ENCODE data around the gene CCDC9. TPM values are rescaled to one million over a fixed set of nuclear protein-coding genes. Genes with fewer than 3 reads are reported as not detected.
"Not testable (repeated sequence)": the region's sequence is repeated elsewhere in the genome, so short reads cannot be mapped to it uniquely, and the experiment has no call there.

CCDC9 gene
- total RNA-seq, 1 experiment from 2014 or later: 36.9 TPM

GRCh38 chr19:47275791-47276461 is 19.6 kb downstream of the CCDC9 start:
- Histone ChIP-seq H2BK5ac (ENCODE audit: insufficient read length, low read length) (no peak overlapping the region), H3K79me1 (ENCODE audit: insufficient read depth, low read depth, low read length, poor library complexity, severe bottlenecking) (no peaks in the 10 kb centered on the region), H3K56ac (ENCODE audit: insufficient read length, low read depth, low read length) (no peak overlapping the region), H3K14ac (ENCODE audit: insufficient read depth, low read length) (no peak overlapping the region), H2BK120ac (ENCODE audit: low read depth, low read length, poor library complexity, severe bottlenecking) (no peak overlapping the region), H3K27me3 (ENCODE audit: insufficient read depth, low read length) (no peaks in the 10 kb centered on the region), H3T11ph (ENCODE audit: low read length) (no peak overlapping the region), H2AK5ac (ENCODE audit: insufficient read length, low read length) (no peak overlapping the region), H4K20me1 (ENCODE audit: control insufficient read depth, insufficient read depth, insufficient read length) (no peaks in the 10 kb centered on the region), H3K4me1 (ENCODE audit: insufficient read depth, low read length) (peaks cover 5% of the 10 kb centered on the region), H2BK12ac (ENCODE audit: insufficient read length, low read depth, low read length) (no peak overlapping the region), H3K4me2 (ENCODE audit: insufficient read depth, insufficient read length, low read length) (no peak overlapping the region), H2BK20ac (ENCODE audit: low read depth, low read length, poor library complexity, severe bottlenecking) (no peak overlapping the region), H3K23me2 (ENCODE audit: insufficient read length, low read depth, low read length, poor library complexity, severe bottlenecking) (peaks cover 17% of the 10 kb centered on the region), H4K5ac (ENCODE audit: insufficient read length, low read depth, low read length) (no peak overlapping the region), H3K4ac (ENCODE audit: low read depth, low read length) (no peak overlapping the region), H2AFZ (ENCODE audit: low read length) (no peak overlapping the region), H3K79me2 (ENCODE audit: insufficient read depth, low read length) (no peaks in the 10 kb centered on the region), H4K8ac (replicated peaks; ENCODE audit: insufficient read length, low read depth, low read length) (no peak overlapping the region), H3K9me3 (ENCODE audit: control insufficient read depth, low read depth, low read length) (no peaks in the 10 kb centered on the region), H2BK15ac (ENCODE audit: low read depth, low read length) (no peak overlapping the region), H4K91ac (ENCODE audit: insufficient read length, low read depth, low read length) (no peak overlapping the region), H3K9ac (ENCODE audit: extremely low read depth, insufficient read length, low read length) (no peak overlapping the region), H3K27ac (ENCODE audit: insufficient read length, low read depth, low read length) (no peak overlapping the region), H3K18ac (ENCODE audit: insufficient read length, low read depth, low read length) (no peak overlapping the region), H3K23ac (ENCODE audit: insufficient read length, low read depth, low read length) (no peak overlapping the region)
- Mint-ChIP-seq H3K36me3 (ENCODE audit: insufficient read depth in 1 of 3, low read depth in 3 of 3) (peaks cover 2 to 14% (median 14%) of the 10 kb centered on the region in 3 experiments; a peak in 5 of 7 replicates), H3K4me3 (peak overlapping the region; percentile 68 to 82), H3K27ac (no peak overlapping the region; a peak in 2 of 7 replicates), H3K9me3 (no peaks in the 10 kb centered on the region), H3K4me1 (peaks cover 20 to 27% of the 10 kb centered on the region in 2 experiments), H3K27me3 (ENCODE audit: low read depth) (peaks cover 13% of the 10 kb centered on the region)
- no CpG with 5 or more reads among the region's 13 CpGs for WGBS (ENCODE audit: extremely low coverage, insufficient read length, low lambda C conversion rate)
- DNase-seq: no peak
- no peak for TF ChIP-seq CTCF (conservative IDR thresholded peaks at IDR 0.05)

- no CpG with 5 or more reads among the region's 3 CpGs for WGBS (ENCODE audit: extremely low coverage, insufficient read length, low lambda C conversion rate)
- not testable (repeated sequence) for H3K9me3 ChIP-seq (ENCODE audit: control insufficient read depth, low read depth, low read length); H2BK120ac ChIP-seq (ENCODE audit: low read depth, low read length, poor library complexity, severe bottlenecking); H3K56ac ChIP-seq (ENCODE audit: insufficient read length, low read depth, low read length); H4K5ac ChIP-seq (ENCODE audit: insufficient read length, low read depth, low read length); H3K4me2 ChIP-seq (ENCODE audit: insufficient read depth, insufficient read length, low read length); H4K91ac ChIP-seq (ENCODE audit: insufficient read length, low read depth, low read length); H2BK20ac ChIP-seq (ENCODE audit: low read depth, low read length, poor library complexity, severe bottlenecking); H2AK5ac ChIP-seq (ENCODE audit: insufficient read length, low read length); H3K4me3 Mint-ChIP-seq; H3K23ac ChIP-seq (ENCODE audit: insufficient read length, low read depth, low read length); H3K27ac ChIP-seq (ENCODE audit: insufficient read length, low read depth, low read length); H3K79me2 ChIP-seq (ENCODE audit: insufficient read depth, low read length); H4K20me1 ChIP-seq (ENCODE audit: control insufficient read depth, insufficient read depth, insufficient read length); H3K27me3 ChIP-seq (ENCODE audit: insufficient read depth, low read length); H2AFZ ChIP-seq (ENCODE audit: low read length); H3K9me3 Mint-ChIP-seq; H3K18ac ChIP-seq (ENCODE audit: insufficient read length, low read depth, low read length); H3K14ac ChIP-seq (ENCODE audit: insufficient read depth, low read length); H2BK12ac ChIP-seq (ENCODE audit: insufficient read length, low read depth, low read length); H3K4ac ChIP-seq (ENCODE audit: low read depth, low read length); H3K4me1 ChIP-seq (ENCODE audit: insufficient read depth, low read length); H3T11ph ChIP-seq (ENCODE audit: low read length); H3K9ac ChIP-seq (ENCODE audit: extremely low read depth, insufficient read length, low read length); DNase-seq; H2BK15ac ChIP-seq (ENCODE audit: low read depth, low read length); H3K79me1 ChIP-seq (ENCODE audit: insufficient read depth, low read depth, low read length, poor library complexity, severe bottlenecking); H4K8ac ChIP-seq (replicated peaks; ENCODE audit: insufficient read length, low read depth, low read length); H2BK5ac ChIP-seq (ENCODE audit: insufficient read length, low read length); H3K27ac Mint-ChIP-seq
- Mint-ChIP-seq H3K4me1 (peaks cover 20 to 24% of the 10 kb centered on the region in 2 experiments), H3K27me3 (ENCODE audit: low read depth) (peaks cover 13% of the 10 kb centered on the region), H3K36me3 (ENCODE audit: insufficient read depth in 1 of 3, low read depth in 3 of 3) (peaks cover 2 to 11% (median 8%) of the 10 kb centered on the region in 3 experiments; a peak in 4 of 7 replicates)
- peaks cover 17% of the 10 kb centered on the region for H3K23me2 ChIP-seq (ENCODE audit: insufficient read length, low read depth, low read length, poor library complexity, severe bottlenecking)
Observed at GRCh38 chr19:47276513-47276912, 20.2 kb downstream of the CCDC9 start.

Data from H9 (cell line).